Measurements from ENCODE around the gene ACTL6B. TPM values are rescaled to one million over a fixed set of nuclear protein-coding genes. Genes with fewer than 3 reads are reported as not detected.

Gene ACTL6B
- total and polyA plus RNA-seq, 2 donors = 0.05 to 0.18 TPM

GRCh38 chr7:100679129-100679926, 23.1 kb upstream of the ACTL6B start:
- peaks cover 4 to 8% of the 10 kb centered on the region in 2 donors for H3K4me1 ChIP-seq (ENCODE audit: control insufficient read depth in 2 of 2, insufficient read depth in 2 of 2, low read length in 2 of 2)
- DNase-seq (ENCODE audit: low read depth in 6 of 9, low spot score in 9 of 9) = no peak
- no peaks in the 10 kb centered on the region for H3K27me3 ChIP-seq (ENCODE audit: control insufficient read depth in 2 of 2, insufficient read depth in 1 of 2, low read length in 1 of 2)
- peaks cover 0 to 5% of the 10 kb centered on the region in 2 donors for H3K9me3 ChIP-seq (ENCODE audit: control insufficient read depth in 2 of 2, insufficient read depth in 1 of 2, low read length in 1 of 2)
- H3K36me3 ChIP-seq (ENCODE audit: control insufficient read depth in 2 of 2, insufficient read depth in 2 of 2, low read length in 1 of 2) = peaks cover 78 to 79% of the 10 kb centered on the region in 2 donors
- no peak overlapping the region for H3K4me3 ChIP-seq (ENCODE audit: low read length in 2 of 2)
- WGBS = 95% methylated on average over 13 of the region's 13 CpGs
- no peak overlapping the region for H3K27ac ChIP-seq (ENCODE audit: low read depth in 1 of 2, low read length in 1 of 2)

- Histone ChIP-seq H3K27me3 (ENCODE audit: control insufficient read depth in 2 of 2, insufficient read depth in 1 of 2, low read length in 1 of 2) (no peaks in the 10 kb centered on the region), H3K4me1 (ENCODE audit: control insufficient read depth in 2 of 2, insufficient read depth in 2 of 2, low read length in 2 of 2) (peaks cover 4 to 8% of the 10 kb centered on the region in 2 donors), H3K9me3 (ENCODE audit: control insufficient read depth in 2 of 2, insufficient read depth in 1 of 2, low read length in 1 of 2) (peaks cover 0 to 5% of the 10 kb centered on the region in 2 donors), H3K4me3 (ENCODE audit: low read length in 2 of 2) (no peak overlapping the region), H3K27ac (ENCODE audit: low read depth in 1 of 2, low read length in 1 of 2) (no peak overlapping the region), H3K36me3 (ENCODE audit: control insufficient read depth in 2 of 2, insufficient read depth in 2 of 2, low read length in 1 of 2) (peaks cover 70% of the 10 kb centered on the region in 2 donors)
- 95% methylated on average over 35 of the region's 35 CpGs for WGBS
- no peak for DNase-seq (ENCODE audit: low read depth in 6 of 9, low spot score in 9 of 9)
These were observed 22.2 kb upstream of the ACTL6B start for GRCh38 chr7:100678291-100678984.

GRCh38 chr7:100677308-100678267, 21.3 kb upstream of the ACTL6B start:
- peaks cover 4 to 15% of the 10 kb centered on the region in 2 donors for H3K4me1 ChIP-seq (ENCODE audit: control insufficient read depth in 2 of 2, insufficient read depth in 2 of 2, low read length in 2 of 2)
- H3K36me3 ChIP-seq (ENCODE audit: control insufficient read depth in 2 of 2, insufficient read depth in 2 of 2, low read length in 1 of 2) = peaks cover 61 to 62% of the 10 kb centered on the region in 2 donors
- WGBS = 96% methylated on average over 36 of the region's 36 CpGs
- no peak for DNase-seq (ENCODE audit: low read depth in 6 of 9, low spot score in 9 of 9)
- no peaks in the 10 kb centered on the region for H3K27me3 ChIP-seq (ENCODE audit: control insufficient read depth in 2 of 2, insufficient read depth in 1 of 2, low read length in 1 of 2)
- H3K4me3 ChIP-seq (ENCODE audit: low read length in 2 of 2) = no peak overlapping the region
- peaks cover 0 to 5% of the 10 kb centered on the region in 2 donors for H3K9me3 ChIP-seq (ENCODE audit: control insufficient read depth in 2 of 2, insufficient read depth in 1 of 2, low read length in 1 of 2)
- H3K27ac ChIP-seq (ENCODE audit: low read depth in 1 of 2, low read length in 1 of 2) = peak overlapping the region in 1 of 2 donors; percentile 4

- Histone ChIP-seq H3K9me3 (ENCODE audit: control insufficient read depth in 2 of 2, insufficient read depth in 1 of 2, low read length in 1 of 2) (peaks cover 0 to 5% of the 10 kb centered on the region in 2 donors), H3K27me3 (ENCODE audit: control insufficient read depth in 2 of 2, insufficient read depth in 1 of 2, low read length in 1 of 2) (peaks cover 0 to 2% of the 10 kb centered on the region in 2 donors), H3K4me1 (ENCODE audit: control insufficient read depth in 2 of 2, insufficient read depth in 2 of 2, low read length in 2 of 2) (peaks cover 4 to 16% of the 10 kb centered on the region in 2 donors), H3K36me3 (ENCODE audit: control insufficient read depth in 2 of 2, insufficient read depth in 2 of 2, low read length in 1 of 2) (peaks cover 52 to 53% of the 10 kb centered on the region in 2 donors), H3K4me3 (ENCODE audit: low read length in 2 of 2) (peak overlapping the region; percentile 99 to 100), H3K27ac (ENCODE audit: low read depth in 1 of 2, low read length in 1 of 2) (peak overlapping the region in 1 of 2 donors; percentile 80)
- DNase-seq (ENCODE audit: low read depth in 6 of 9, low spot score in 9 of 9) = no peak
- 96% methylated on average over 23 of the region's 23 CpGs for WGBS
These were observed 20.5 kb upstream of the ACTL6B start for GRCh38 chr7:100676501-100677306.

GRCh38 chr7:100675581-100676350, 19.5 kb upstream of the ACTL6B start:
- Histone ChIP-seq H3K4me1 (ENCODE audit: control insufficient read depth in 2 of 2, insufficient read depth in 2 of 2, low read length in 2 of 2) (peaks cover 4 to 16% of the 10 kb centered on the region in 2 donors), H3K27ac (ENCODE audit: low read depth in 1 of 2, low read length in 1 of 2) (peak overlapping the region; percentile 55 to 80), H3K9me3 (ENCODE audit: control insufficient read depth in 2 of 2, insufficient read depth in 1 of 2, low read length in 1 of 2) (peaks cover 0 to 5% of the 10 kb centered on the region in 2 donors), H3K36me3 (ENCODE audit: control insufficient read depth in 2 of 2, insufficient read depth in 2 of 2, low read length in 1 of 2) (peaks cover 43 to 44% of the 10 kb centered on the region in 2 donors), H3K4me3 (ENCODE audit: low read length in 2 of 2) (peak overlapping the region; percentile 99 to 100), H3K27me3 (ENCODE audit: control insufficient read depth in 2 of 2, insufficient read depth in 1 of 2, low read length in 1 of 2) (peaks cover 0 to 4% of the 10 kb centered on the region in 2 donors)
- WGBS = 8% methylated on average over 59 of the region's 59 CpGs
- peak in 7 of 9 donors; percentile 40 to 84 (median 64) for DNase-seq (ENCODE audit: low read depth in 6 of 9, low spot score in 9 of 9)

- H3K4me1 ChIP-seq (ENCODE audit: control insufficient read depth in 2 of 2, insufficient read depth in 2 of 2, low read length in 2 of 2) = peaks cover 4 to 16% of the 10 kb centered on the region in 2 donors
- H3K27ac ChIP-seq (ENCODE audit: low read depth in 1 of 2, low read length in 1 of 2) = peak overlapping the region in 1 of 2 donors; percentile 95
- no peak for DNase-seq (ENCODE audit: low read depth in 6 of 9, low spot score in 9 of 9)
- peak overlapping the region; percentile 99 to 100 for H3K4me3 ChIP-seq (ENCODE audit: low read length in 2 of 2)
- peaks cover 0 to 5% of the 10 kb centered on the region in 2 donors for H3K9me3 ChIP-seq (ENCODE audit: control insufficient read depth in 2 of 2, insufficient read depth in 1 of 2, low read length in 1 of 2)
- WGBS = under 1% methylated on average over 46 of the region's 46 CpGs
- peaks cover 0 to 7% of the 10 kb centered on the region in 2 donors for H3K27me3 ChIP-seq (ENCODE audit: control insufficient read depth in 2 of 2, insufficient read depth in 1 of 2, low read length in 1 of 2)
- peaks cover 37 to 38% of the 10 kb centered on the region in 2 donors for H3K36me3 ChIP-seq (ENCODE audit: control insufficient read depth in 2 of 2, insufficient read depth in 2 of 2, low read length in 1 of 2)
These were observed 18.8 kb upstream of the ACTL6B start for GRCh38 chr7:100675105-100675451.

- H3K9me3 ChIP-seq (ENCODE audit: control insufficient read depth in 2 of 2, insufficient read depth in 1 of 2, low read length in 1 of 2) = peaks cover 0 to 5% of the 10 kb centered on the region in 2 donors
- peak overlapping the region; percentile 78 to 95 for H3K27ac ChIP-seq (ENCODE audit: low read depth in 1 of 2, low read length in 1 of 2)
- WGBS = under 1% methylated on average over 43 of the region's 43 CpGs
- peaks cover 2 to 7% of the 10 kb centered on the region in 2 donors for H3K27me3 ChIP-seq (ENCODE audit: control insufficient read depth in 2 of 2, insufficient read depth in 1 of 2, low read length in 1 of 2)
- H3K36me3 ChIP-seq (ENCODE audit: control insufficient read depth in 2 of 2, insufficient read depth in 2 of 2, low read length in 1 of 2) = peaks cover 31 to 33% of the 10 kb centered on the region in 2 donors
- peak in 3 of 9 donors; percentile 20 to 55 (median 37) for DNase-seq (ENCODE audit: low read depth in 6 of 9, low spot score in 9 of 9)
- H3K4me3 ChIP-seq (ENCODE audit: low read length in 2 of 2) = peak overlapping the region; percentile 99 to 100
- peaks cover 4 to 16% of the 10 kb centered on the region in 2 donors for H3K4me1 ChIP-seq (ENCODE audit: control insufficient read depth in 2 of 2, insufficient read depth in 2 of 2, low read length in 2 of 2)
These were observed 18.3 kb upstream of the ACTL6B start for GRCh38 chr7:100674411-100675104.

Data from thymus (tissue), 11 donors.